HG02763 (cell line): ENCODE data around the gene TMEM243.

Experiments used
- ATAC-seq: cut with Tn5 transposase; IDR thresholded peaks from one replicate; pipeline ENCODE4 v1.9.1; 2021; ENCODE audit warnings: mild to moderate bottlenecking, moderate library complexity; ENCODE audit not compliant: unreplicated experiment

TMEM243 gene

GRCh38 chr7:87170828-87171227 is 48.7 kb downstream of the TMEM243 start:
- no peak for ATAC-seq

- ATAC-seq: no peak
Observed at GRCh38 chr7:87164433-87164832, 55.1 kb downstream of the TMEM243 start.

- ATAC-seq: no peak
Observed at GRCh38 chr7:87159538-87159937, 60.0 kb downstream of the TMEM243 start.

- ATAC-seq: no peak
Observed at GRCh38 chr7:87156709-87157108, 62.8 kb downstream of the TMEM243 start.

GRCh38 chr7:87155788-87156187 is 63.7 kb downstream of the TMEM243 start:
- ATAC-seq: no peak

GRCh38 chr7:87154569-87154968 is 65.0 kb downstream of the TMEM243 start:
- no peak for ATAC-seq

- ATAC-seq: no peak
Observed at GRCh38 chr7:87154166-87154565, 65.4 kb downstream of the TMEM243 start.

- peak; percentile 5 for ATAC-seq
Observed at GRCh38 chr7:87152897-87153641, 66.5 kb downstream of the TMEM243 start.

- ATAC-seq: peak; percentile 85
Observed at GRCh38 chr7:87152112-87152896, 67.2 kb downstream of the TMEM243 start, which contains the start of gene DMTF1. Gene DMTF1 (plus strand): TSS chr7:87152453. CDS start chr7:87164942, 12,489 bp downstream.

- ATAC-seq: peak; percentile 28
Observed at GRCh38 chr7:87151729-87152111, 67.8 kb downstream of the TMEM243 start.

GRCh38 chr7:87151002-87151728 is 68.4 kb downstream of the TMEM243 start:
- no peak for ATAC-seq

GRCh38 chr7:87148332-87148955 is 71.1 kb downstream of the TMEM243 start:
- ATAC-seq: no peak

- no peak for ATAC-seq
Observed at GRCh38 chr7:87147500-87147899, 72.0 kb downstream of the TMEM243 start.

- no peak for ATAC-seq
Observed at GRCh38 chr7:87146740-87147386, 72.7 kb downstream of the TMEM243 start.
